Mesodermal cell (in vitro differentiated cells): ENCODE results near the gene SNX19.
A peak's percentile ranks its signal among the peaks of the same experiment; 100 is the strongest.
"Not testable (repeated sequence)": the region's sequence is repeated elsewhere in the genome, so short reads cannot be mapped to it uniquely, and the experiment has no call there.

Experiments
- H3K27ac ChIP-seq: 2 replicates; pipeline ENCODE4 v1.7.0; 2013; ENCODE audit warnings: mild to moderate bottlenecking, low read depth, low read length, moderate library complexity; ENCODE audit not compliant: severe bottlenecking
- H3K36me3 ChIP-seq: 2 replicates; pipeline ENCODE4 v1.7.1; 2013; ENCODE audit warnings: mild to moderate bottlenecking, low read length, moderate library complexity; ENCODE audit not compliant: control insufficient read depth, insufficient read depth
- H3K4me1 ChIP-seq: one replicate; pipeline ENCODE4 v1.7.1; 2013; ENCODE audit warnings: mild to moderate bottlenecking, low read length; ENCODE audit not compliant: insufficient read depth, control insufficient read depth, poor library complexity, severe bottlenecking
- H3K4me3 ChIP-seq: 2 replicates; pipeline ENCODE4 v1.7.0; 2013; ENCODE audit warnings: low read length, control low read depth, mild to moderate bottlenecking; ENCODE audit not compliant: insufficient read depth, poor library complexity, severe bottlenecking; ENCODE audit errors: extremely low read depth
- H3K9me3 ChIP-seq: 2 replicates; pipeline ENCODE4 v1.7.1; 2013; ENCODE audit warnings: mild to moderate bottlenecking, low read length, moderate library complexity; ENCODE audit not compliant: control insufficient read depth
- WGBS, 2 experiments: methylation state at CpG; one replicate each; pipeline ENCODE4 v1.1.5; 2013; ENCODE audit warnings: missing lambda C conversion rate in 2 of 2; ENCODE audit not compliant: insufficient coverage in 2 of 2; 5-methylcytosine and 5-hydroxymethylcytosine counted together

SNX19 gene

DNA sequence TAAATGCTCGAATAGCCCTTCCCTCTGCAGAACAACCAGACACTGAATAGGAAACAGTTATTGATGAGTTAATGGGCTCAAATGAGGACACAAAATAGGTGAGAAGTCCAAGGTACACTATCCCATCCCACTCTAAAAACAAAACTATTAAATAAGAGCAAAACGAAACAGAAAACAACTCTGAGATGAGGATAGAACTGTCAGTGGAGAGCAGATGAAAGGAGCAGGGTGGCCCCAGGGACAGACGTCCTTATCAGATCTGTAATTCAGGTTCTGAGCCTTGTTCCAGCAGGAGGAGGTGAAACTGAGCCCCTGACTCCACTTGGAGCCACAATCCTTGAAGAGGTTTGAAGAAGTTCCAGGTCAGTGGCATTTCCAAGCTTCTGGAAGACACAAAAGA lies 8.5 kb upstream of the SNX19 start:
- no peaks in the 10 kb centered on the region for H3K9me3 ChIP-seq
- 63 to 69% methylated on average over 1 to 2 of the region's 3 CpGs for whole genome bisulfite sequencing, 2 experiments

DNA sequence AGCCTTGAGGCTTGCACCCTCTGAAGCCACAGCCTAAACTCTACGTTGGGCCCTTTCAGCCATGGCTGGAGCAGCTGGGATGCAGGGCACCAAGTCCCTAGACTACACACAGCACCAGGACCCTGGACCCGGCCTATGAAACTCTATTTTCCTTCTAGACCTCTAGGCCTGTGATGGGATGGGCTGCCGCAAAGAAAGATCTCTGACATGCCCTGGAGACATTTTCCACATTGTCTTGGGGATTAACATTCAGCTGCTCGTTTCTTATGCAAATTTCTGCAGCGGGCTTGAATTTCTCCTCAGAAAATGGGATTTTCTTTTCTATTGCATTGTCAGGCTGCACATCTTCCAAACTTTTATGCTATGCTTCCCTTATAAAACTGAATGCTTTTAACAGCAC lies 4.3 kb upstream of the SNX19 start:
- not testable (repeated sequence) for H3K4me3 ChIP-seq, H3K4me1 ChIP-seq, H3K9me3 ChIP-seq, H3K36me3 ChIP-seq, H3K27ac ChIP-seq
- WGBS, 2 experiments = 57 to 71% methylated on average over 5 of the region's 5 CpGs

More for the DNA sequence above, 8.5 kb upstream of the SNX19 start:
- no peaks in the 10 kb centered on the region for H3K36me3 ChIP-seq
- H3K27ac ChIP-seq = no peak overlapping the region
- no peak overlapping the region for H3K4me3 ChIP-seq
- H3K4me1 ChIP-seq = no peaks in the 10 kb centered on the region

DNA sequence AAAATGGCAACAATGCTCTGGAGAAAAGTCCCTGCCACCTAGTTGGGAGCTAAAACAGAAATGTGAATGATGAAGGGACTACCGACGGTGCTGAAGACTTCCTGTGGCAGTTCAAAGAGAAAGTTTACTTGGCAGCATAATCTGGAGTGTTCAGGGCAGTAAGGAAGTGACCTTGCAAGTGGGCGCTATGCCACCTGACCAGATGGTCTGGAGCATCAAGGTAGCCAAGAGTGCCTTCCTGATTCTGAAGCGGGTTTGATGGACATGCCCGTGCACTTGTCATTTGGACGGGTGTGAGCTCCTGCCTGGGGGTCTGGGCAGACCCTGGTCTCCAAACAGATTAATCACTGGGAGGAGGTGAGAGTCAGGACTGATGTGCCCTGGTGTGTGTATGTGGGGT lies 1.8 kb upstream of the SNX19 start:
- no peaks in the 10 kb centered on the region for H3K4me1 ChIP-seq
- WGBS, 2 experiments = 98 to 100% methylated on average over 3 of the region's 6 CpGs
- H3K27ac ChIP-seq = no peak overlapping the region
- H3K36me3 ChIP-seq = peaks cover 24% of the 10 kb centered on the region
- H3K4me3 ChIP-seq = no peak overlapping the region
- no peaks in the 10 kb centered on the region for H3K9me3 ChIP-seq

DNA sequence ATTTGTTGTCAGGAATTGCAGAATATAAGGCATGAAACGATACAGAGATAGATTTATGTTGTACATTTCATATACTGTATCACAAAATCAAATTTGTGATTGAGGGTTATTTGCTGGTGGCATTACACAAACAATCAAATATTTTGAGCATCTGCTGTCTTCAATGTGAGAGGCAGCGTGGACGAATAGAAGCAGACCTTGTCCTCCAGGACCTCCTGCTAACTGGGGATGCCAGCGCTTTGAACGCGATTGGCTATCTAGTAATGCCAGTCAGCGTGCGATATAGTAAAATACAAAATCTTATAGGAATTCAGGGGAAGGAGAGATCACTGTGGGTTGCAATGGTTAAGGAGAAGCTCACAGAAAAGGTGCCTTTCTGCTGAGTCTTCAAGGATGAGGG lies 631 bp upstream of the SNX19 start:
- WGBS, 2 experiments = 88 to 89% methylated on average over 6 to 7 of the region's 8 CpGs
- H3K9me3 ChIP-seq = no peaks in the 10 kb centered on the region
- H3K4me3 ChIP-seq = peak overlapping the region; percentile 84
- H3K27ac ChIP-seq = no peak overlapping the region
- no peaks in the 10 kb centered on the region for H3K4me1 ChIP-seq
- peaks cover 31% of the 10 kb centered on the region for H3K36me3 ChIP-seq

DNA sequence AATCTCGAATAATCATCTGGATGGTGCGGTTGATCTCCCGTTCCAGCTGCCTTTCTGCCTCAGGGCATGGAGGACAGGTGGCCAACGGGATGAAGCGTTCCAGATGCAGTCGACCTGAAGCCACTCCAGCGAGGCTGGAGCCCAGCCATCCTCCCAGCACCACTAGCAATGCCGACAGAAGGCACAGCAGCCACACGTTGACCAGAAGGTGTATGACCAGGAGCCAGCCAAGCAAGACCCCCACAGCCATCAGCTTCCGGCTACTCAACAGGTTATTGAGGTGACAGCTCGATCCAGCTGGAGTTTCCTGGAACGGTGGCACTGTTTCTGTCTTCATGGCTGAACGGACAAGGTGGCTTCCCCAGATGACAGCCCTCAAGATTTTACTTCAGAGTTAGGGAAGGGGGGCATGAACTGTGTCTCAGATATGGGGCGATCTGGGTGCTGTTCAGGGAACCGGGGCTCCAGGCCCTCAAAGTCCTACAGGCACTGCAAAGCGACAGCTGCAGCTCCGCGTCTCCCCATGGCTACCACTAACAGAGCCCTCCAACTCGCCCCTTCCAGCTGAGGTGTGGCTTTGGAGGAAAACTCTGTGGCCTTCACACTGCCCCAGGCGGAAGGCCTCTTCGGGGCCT lies 559 bp downstream of the SNX19 start:
- WGBS, 2 experiments = 63 to 67% methylated on average over 17 to 18 of the region's 21 CpGs
- H3K36me3 ChIP-seq = peaks cover 40% of the 10 kb centered on the region
- H3K9me3 ChIP-seq = no peaks in the 10 kb centered on the region
- peak overlapping the region; percentile 84 for H3K4me3 ChIP-seq
- peak overlapping the region; percentile 16 for H3K27ac ChIP-seq
- no peaks in the 10 kb centered on the region for H3K4me1 ChIP-seq

DNA sequence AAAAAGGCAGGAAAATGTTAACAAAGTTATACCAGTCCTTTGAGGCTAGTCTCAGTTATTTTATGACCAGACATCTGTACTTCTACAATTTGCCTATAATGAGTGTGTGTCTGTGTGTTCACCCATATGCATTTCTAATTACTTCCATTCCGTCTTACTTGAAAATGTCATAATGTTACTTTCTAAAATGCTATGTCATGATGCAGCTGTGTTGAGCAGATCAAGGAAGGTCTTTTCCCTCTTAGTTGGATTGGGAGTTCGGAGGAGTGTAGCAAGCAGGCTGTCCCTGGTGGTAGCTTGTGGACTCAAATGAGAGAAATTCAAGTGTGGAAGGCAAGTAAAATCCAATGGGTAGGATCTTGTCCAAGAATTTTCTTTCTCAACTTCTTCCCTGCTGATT lies 3.0 kb downstream of the SNX19 start:
- Histone ChIP-seq H3K27ac (no peak overlapping the region), H3K36me3 (peaks cover 54% of the 10 kb centered on the region), H3K9me3 (no peaks in the 10 kb centered on the region), H3K4me3 (no peak overlapping the region), H3K4me1 (peaks cover 9% of the 10 kb centered on the region)
- WGBS, 2 experiments = 83% methylated on average over 1 of the region's 2 CpGs; no CpG with 5 or more reads in 1 of the 2 experiments

DNA sequence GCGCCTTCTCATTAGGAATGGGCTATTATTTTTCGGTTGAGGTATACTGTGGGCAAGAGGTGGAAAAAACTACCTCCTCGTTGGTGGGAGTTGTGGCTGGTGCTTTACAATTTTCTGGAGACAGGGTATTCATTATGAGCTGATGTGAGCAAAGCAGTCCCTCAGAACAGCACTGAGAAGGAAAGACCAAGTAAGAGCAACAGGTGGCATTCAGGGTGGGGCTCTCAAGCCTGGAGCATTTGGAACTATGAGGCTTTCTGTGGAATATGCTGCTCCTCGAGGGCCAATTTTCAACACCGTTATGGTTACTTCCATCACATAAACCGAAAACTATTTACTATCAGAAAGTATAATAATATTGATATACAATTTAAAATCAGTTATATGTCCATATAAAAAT lies 3.7 kb downstream of the SNX19 start:
- 89 to 100% methylated on average over 1 to 3 of the region's 6 CpGs for WGBS, 2 experiments

DNA sequence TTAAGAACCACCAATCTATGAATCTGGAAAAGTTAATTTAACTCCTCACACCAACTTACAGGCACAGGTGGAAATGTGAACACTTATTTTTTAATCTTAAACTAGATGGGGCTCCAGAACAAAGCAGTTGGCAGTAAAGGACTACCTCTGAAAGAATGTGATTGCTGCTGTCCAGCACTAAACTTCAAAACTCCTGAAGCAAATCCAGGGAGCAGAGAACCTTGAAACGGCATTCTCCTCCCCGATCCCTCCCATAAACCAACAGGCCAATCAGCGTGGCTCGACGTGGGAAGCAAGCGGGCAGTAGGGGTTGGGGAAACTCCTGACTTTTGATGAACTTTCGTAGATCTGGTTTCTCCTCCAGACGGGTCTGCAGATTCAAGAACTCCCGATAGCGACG lies 5.0 kb downstream of the SNX19 start:
- WGBS, 2 experiments = 93 to 99% methylated on average over 10 to 11 of the region's 11 CpGs
- Histone ChIP-seq H3K36me3 (peaks cover 72% of the 10 kb centered on the region), H3K9me3 (no peaks in the 10 kb centered on the region), H3K4me1 (peaks cover 14% of the 10 kb centered on the region), H3K4me3 (no peak overlapping the region), H3K27ac (no peak overlapping the region)

More for the DNA sequence above, 3.7 kb downstream of the SNX19 start:
- peaks cover 14% of the 10 kb centered on the region for H3K4me1 ChIP-seq
- no peak overlapping the region for H3K27ac ChIP-seq
- H3K9me3 ChIP-seq = no peaks in the 10 kb centered on the region
- H3K36me3 ChIP-seq = peaks cover 60% of the 10 kb centered on the region
- H3K4me3 ChIP-seq = no peak overlapping the region

DNA sequence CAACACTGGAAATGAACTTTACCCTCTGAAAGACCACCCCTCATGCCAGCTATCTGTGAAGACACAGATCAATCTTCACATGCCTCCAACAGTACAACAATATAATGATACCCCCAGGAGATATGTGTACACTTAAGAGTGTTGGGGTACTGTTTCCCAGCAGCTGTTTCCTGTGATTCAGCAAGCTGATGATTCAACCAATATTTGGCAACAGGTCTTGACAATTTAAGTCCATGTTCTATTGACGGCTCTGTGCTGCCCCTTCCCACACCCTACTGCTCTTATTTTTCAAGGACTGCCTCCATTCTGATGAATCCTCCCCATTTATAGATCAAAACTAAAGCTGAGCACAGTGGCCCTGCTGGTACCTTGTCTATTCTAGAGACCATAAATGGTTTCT lies 6.6 kb downstream of the SNX19 start:
- Histone ChIP-seq H3K4me3 (no peak overlapping the region), H3K4me1 (peaks cover 18% of the 10 kb centered on the region), H3K36me3 (peaks cover 80% of the 10 kb centered on the region), H3K9me3 (no peaks in the 10 kb centered on the region), H3K27ac (no peak overlapping the region)
- whole genome bisulfite sequencing, 2 experiments = 92 to 100% methylated on average over 1 of the region's 1 CpG

DNA sequence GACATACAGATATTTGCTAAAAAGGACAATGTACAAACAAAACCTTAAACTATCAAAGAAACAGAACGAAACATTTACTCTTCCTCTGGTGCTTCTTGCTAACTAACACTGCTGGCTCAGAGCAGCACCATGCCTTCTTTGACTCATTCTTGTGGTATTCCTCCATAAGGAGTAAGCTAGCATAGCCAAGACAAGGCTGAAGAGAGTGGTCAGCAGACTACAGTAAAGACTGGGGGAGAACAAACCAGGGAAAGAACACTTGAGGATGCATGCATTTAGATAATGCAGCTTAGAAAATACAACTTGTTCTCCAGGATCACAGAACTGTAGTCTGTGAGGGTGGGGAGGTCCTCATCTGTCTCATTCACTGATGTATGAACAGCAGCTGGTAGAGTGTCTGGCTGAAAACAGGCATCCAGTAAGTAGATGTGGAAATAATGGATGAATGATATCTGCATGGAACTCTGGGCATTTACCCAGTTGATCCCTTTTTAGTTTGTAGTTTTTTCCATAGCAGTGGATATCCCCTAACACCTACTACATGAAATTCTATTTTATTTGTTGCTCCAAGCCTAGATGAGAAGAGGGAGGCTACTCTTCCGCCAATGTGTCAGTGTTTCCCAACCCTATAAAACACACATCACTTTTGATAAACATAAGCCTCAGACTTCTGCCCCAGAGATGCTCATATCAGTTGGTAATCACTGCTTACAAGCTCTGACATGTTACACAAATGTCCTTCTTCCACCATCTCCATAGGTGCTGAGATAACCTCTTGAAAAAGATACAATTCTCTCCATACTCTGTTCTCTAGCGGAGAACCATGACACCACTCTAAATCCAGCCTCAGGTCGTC lies 7.3 kb downstream of the SNX19 start:
- Histone ChIP-seq H3K27ac (peak overlapping the region; percentile 65), H3K9me3 (no peaks in the 10 kb centered on the region), H3K36me3 (peaks cover 80% of the 10 kb centered on the region), H3K4me3 (no peak overlapping the region), H3K4me1 (peaks cover 18% of the 10 kb centered on the region)
- 96 to 100% methylated on average over 3 of the region's 4 CpGs for WGBS, 2 experiments

DNA sequence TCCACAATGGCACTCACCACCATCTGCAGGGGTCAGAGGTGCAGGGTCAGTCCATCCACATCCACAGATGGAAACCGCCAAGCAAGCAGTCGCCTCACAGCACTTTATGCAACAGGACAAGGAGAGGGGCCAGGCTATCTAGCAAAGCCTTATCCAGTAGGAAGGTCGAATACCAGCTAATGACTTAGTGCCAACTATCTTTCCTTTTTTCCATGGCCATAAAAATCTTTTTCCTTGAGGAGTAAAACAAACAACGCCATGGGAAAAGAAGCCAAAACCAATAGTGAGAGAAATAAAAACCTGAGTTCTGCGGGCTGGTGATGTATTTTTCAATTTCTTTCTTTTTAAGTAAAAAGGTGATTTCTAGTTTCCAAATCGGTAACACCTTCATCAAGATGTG lies 8.2 kb downstream of the SNX19 start:
- no peaks in the 10 kb centered on the region for H3K9me3 ChIP-seq
- H3K27ac ChIP-seq = no peak overlapping the region
- no peak overlapping the region for H3K4me3 ChIP-seq
- 82 to 100% methylated on average over 4 of the region's 6 CpGs for WGBS, 2 experiments
- H3K36me3 ChIP-seq = peaks cover 78% of the 10 kb centered on the region
- peaks cover 18% of the 10 kb centered on the region for H3K4me1 ChIP-seq
